ENCODE results near the gene AGAP2. TPM values are rescaled to one million over a fixed set of nuclear protein-coding genes. Genes with fewer than 3 reads are reported as not detected.

AGAP2 gene
- total RNA-seq, 1 experiment from 2014 or later, result 0.40 TPM

GRCh38 chr12:57734591-57734990 is 4.0 kb downstream of the AGAP2 start:
- no peaks in the 10 kb centered on the region for H3K9me3 ChIP-seq (ENCODE audit: low read length)
- no peak for ATAC-seq
- intact Hi-C loops (cut with micrococcal nuclease), result no loop called here
- ChIA-PET POLR2A (ENCODE audit: unreplicated experiment) (interaction anchor here (0.6 kb wide), 1 partner anchor 10 kb away, joined by 3 read pairs; no protein-coding TSS in a partner anchor), CTCF (interaction anchor here (0.7 kb wide), 1 partner anchor 123 kb away, joined by 3 read pairs; the partner anchor contains the start of gene ARHGEF25)
- H3K4me2 ChIP-seq (ENCODE audit: low read length), result no peak overlapping the region
- no peaks in the 10 kb centered on the region for H3K79me2 ChIP-seq (ENCODE audit: low read length)
- no peak overlapping the region for H2AFZ ChIP-seq (ENCODE audit: low read length)
- no peak overlapping the region for H3K4me3 ChIP-seq (ENCODE audit: low read length)
- no peak for DNase-seq
- H3K9me2 ChIP-seq (replicated peaks; ENCODE audit: low read length), result no peaks in the 10 kb centered on the region
- no TSS peak for BruUV-seq (replicated peaks)
- H3K36me3 ChIP-seq (ENCODE audit: low read depth, low read length), result no peaks in the 10 kb centered on the region
- H3K9ac ChIP-seq (ENCODE audit: low read length), result no peak overlapping the region
- peaks cover 17% of the 10 kb centered on the region for H3K4me1 ChIP-seq (ENCODE audit: insufficient read depth, low read length)
- TF ChIP-seq EZH2phosphoT487 (IDR thresholded peaks at IDR 0.05; ENCODE audit: borderline replicate concordance, low read length) (no peak), EZH2 (IDR thresholded peaks at IDR 0.05; ENCODE audit: low read length, unreplicated experiment) (no peak)
- TF ChIP-seq, protein P1, sequence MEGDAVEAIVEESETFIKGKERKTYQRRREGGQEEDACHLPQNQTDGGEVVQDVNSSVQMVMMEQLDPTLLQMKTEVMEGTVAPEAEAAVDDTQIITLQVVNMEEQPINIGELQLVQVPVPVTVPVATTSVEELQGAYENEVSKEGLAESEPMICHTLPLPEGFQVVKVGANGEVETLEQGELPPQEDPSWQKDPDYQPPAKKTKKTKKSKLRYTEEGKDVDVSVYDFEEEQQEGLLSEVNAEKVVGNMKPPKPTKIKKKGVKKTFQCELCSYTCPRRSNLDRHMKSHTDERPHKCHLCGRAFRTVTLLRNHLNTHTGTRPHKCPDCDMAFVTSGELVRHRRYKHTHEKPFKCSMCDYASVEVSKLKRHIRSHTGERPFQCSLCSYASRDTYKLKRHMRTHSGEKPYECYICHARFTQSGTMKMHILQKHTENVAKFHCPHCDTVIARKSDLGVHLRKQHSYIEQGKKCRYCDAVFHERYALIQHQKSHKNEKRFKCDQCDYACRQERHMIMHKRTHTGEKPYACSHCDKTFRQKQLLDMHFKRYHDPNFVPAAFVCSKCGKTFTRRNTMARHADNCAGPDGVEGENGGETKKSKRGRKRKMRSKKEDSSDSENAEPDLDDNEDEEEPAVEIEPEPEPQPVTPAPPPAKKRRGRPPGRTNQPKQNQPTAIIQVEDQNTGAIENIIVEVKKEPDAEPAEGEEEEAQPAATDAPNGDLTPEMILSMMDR (conservative IDR thresholded peaks at IDR 0.05; ENCODE audit: low read depth, low read length), result no peak
- H4K20me1 ChIP-seq (ENCODE audit: low read length), result no peaks in the 10 kb centered on the region
- H3K27me3 ChIP-seq (ENCODE audit: low read length), result peaks cover 46% of the 10 kb centered on the region
- no peak overlapping the region for H3K27ac ChIP-seq (ENCODE audit: low read length)
- no peaks in the 10 kb centered on the region for H3F3A ChIP-seq (ENCODE audit: low read length, unreplicated experiment)

DNA sequence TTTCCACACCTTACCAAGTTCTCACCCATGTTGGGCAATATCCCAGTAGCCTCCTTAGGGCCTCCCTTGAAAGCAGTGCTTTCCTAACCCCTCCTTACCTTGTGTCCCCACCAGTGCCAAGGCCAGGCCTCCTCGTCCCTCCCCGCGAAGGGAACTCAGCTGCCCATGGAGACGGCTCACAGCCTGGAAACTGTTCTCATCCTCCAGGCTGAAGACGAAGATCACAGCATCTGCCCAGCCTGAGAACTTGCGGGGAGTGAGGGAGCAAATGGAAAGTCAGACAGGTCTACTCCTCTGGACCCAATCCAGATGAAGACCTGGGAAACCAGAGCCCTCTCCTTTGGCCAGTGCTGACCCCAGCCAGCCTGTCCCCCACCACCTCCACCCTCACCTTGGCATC is 4.6 kb downstream of the AGAP2 start:
- no peaks in the 10 kb centered on the region for H3K79me2 ChIP-seq (ENCODE audit: low read length)
- BruUV-seq (replicated peaks), result no TSS peak
- no peak for ATAC-seq
- H3K4me3 ChIP-seq (ENCODE audit: low read length), result no peak overlapping the region
- intact Hi-C loops (cut with micrococcal nuclease), result no loop called here
- POLR2A ChIA-PET (ENCODE audit: unreplicated experiment), result no interaction called here
- H3K27ac ChIP-seq (ENCODE audit: low read length), result no peak overlapping the region
- H3F3A ChIP-seq (ENCODE audit: low read length, unreplicated experiment), result no peaks in the 10 kb centered on the region
- H3K9ac ChIP-seq (ENCODE audit: low read length), result no peak overlapping the region
- no peak overlapping the region for H2AFZ ChIP-seq (ENCODE audit: low read length)
- no peak for DNase-seq
- no peak overlapping the region for H3K4me2 ChIP-seq (ENCODE audit: low read length)
- H3K9me3 ChIP-seq (ENCODE audit: low read length), result no peaks in the 10 kb centered on the region
- H3K4me1 ChIP-seq (ENCODE audit: insufficient read depth, low read length), result peaks cover 17% of the 10 kb centered on the region
- no peaks in the 10 kb centered on the region for H3K36me3 ChIP-seq (ENCODE audit: low read depth, low read length)
- no peaks in the 10 kb centered on the region for H4K20me1 ChIP-seq (ENCODE audit: low read length)
- H3K9me2 ChIP-seq (replicated peaks; ENCODE audit: low read length), result no peaks in the 10 kb centered on the region
- TF ChIP-seq EZH2 (IDR thresholded peaks at IDR 0.05; ENCODE audit: low read length, unreplicated experiment), result no peak
- TF ChIP-seq, protein P1 (conservative IDR thresholded peaks at IDR 0.05; ENCODE audit: low read depth, low read length), result no peak
- TF ChIP-seq EZH2phosphoT487 (IDR thresholded peaks at IDR 0.05; ENCODE audit: borderline replicate concordance, low read length), result no peak
- peaks cover 39% of the 10 kb centered on the region for H3K27me3 ChIP-seq (ENCODE audit: low read length)
- CTCF ChIA-PET, result no interaction called here

DNA sequence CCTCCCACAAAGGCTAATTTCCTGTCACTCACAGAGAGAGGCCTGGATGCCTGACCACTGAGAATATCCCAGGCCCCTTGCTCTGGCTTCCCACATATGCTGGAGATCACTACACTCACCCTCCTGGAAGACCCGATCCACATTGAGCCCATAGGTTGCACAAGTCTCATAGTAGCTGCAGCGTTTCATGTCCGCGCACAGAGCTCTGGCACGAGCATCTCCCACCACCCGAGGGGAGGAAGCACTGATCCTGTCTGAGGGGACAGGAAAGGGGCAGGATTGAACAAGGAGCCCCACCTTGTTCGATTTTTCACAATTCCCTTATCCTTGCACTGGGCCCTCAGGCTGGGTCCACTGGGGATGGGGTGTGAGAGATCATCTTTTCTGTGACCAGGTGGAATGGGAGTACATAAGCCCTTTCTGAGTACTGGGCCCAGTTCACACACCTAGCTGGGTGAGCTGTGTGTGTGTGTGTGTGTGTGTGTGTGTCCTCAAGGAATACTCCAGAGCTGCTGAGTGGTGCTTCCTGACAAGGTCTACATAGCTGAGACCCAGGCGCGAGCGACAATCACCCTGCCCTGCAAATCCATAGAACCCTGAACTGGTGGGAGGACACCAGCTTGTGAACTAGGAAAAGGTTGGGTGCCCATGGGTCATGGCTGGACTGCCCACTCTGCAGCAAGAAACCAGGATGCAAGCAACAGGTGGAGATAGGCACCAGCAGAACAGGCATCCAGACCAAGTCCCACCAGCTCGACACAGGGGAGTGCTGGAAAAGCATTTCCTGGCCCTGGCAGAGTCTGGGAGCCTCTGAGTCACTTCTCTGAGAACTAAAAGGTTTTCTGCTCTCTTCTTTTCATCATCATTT is 5.6 kb downstream of the AGAP2 start:
- no peak overlapping the region for H2AFZ ChIP-seq (ENCODE audit: low read length)
- no peak for ATAC-seq
- no peaks in the 10 kb centered on the region for H3K9me3 ChIP-seq (ENCODE audit: low read length)
- TF ChIP-seq EZH2phosphoT487 (IDR thresholded peaks at IDR 0.05; ENCODE audit: borderline replicate concordance, low read length), result no peak
- TF ChIP-seq, protein P1 (conservative IDR thresholded peaks at IDR 0.05; ENCODE audit: low read depth, low read length), result no peak
- H3F3A ChIP-seq (ENCODE audit: low read length, unreplicated experiment), result no peaks in the 10 kb centered on the region
- H3K4me3 ChIP-seq (ENCODE audit: low read length), result no peak overlapping the region
- no peak for DNase-seq
- no peaks in the 10 kb centered on the region for H3K79me2 ChIP-seq (ENCODE audit: low read length)
- CTCF ChIA-PET, result no interaction called here
- intact Hi-C loops (cut with micrococcal nuclease), result no loop called here
- H3K36me3 ChIP-seq (ENCODE audit: low read depth, low read length), result no peaks in the 10 kb centered on the region
- H3K4me2 ChIP-seq (ENCODE audit: low read length), result no peak overlapping the region
- no peaks in the 10 kb centered on the region for H4K20me1 ChIP-seq (ENCODE audit: low read length)
- H3K9ac ChIP-seq (ENCODE audit: low read length), result no peak overlapping the region
- H3K27me3 ChIP-seq (ENCODE audit: low read length), result peaks cover 33% of the 10 kb centered on the region
- peaks cover 17% of the 10 kb centered on the region for H3K4me1 ChIP-seq (ENCODE audit: insufficient read depth, low read length)
- BruUV-seq (replicated peaks), result no TSS peak
- no peak overlapping the region for H3K27ac ChIP-seq (ENCODE audit: low read length)
- no peaks in the 10 kb centered on the region for H3K9me2 ChIP-seq (replicated peaks; ENCODE audit: low read length)
- POLR2A ChIA-PET (ENCODE audit: unreplicated experiment), result no interaction called here

Data from PC-3 (cell line).